Dendritic cell treated with granulocyte-macrophage colony-stimulating factor and Interleukin-4, amounts not matched to agents 40 ng/mL and 50 ng/mL, for 4 days (primary cell): ENCODE data around the gene SPEF1.
"Not testable (repeated sequence)": the region's sequence is repeated elsewhere in the genome, so short reads cannot be mapped to it uniquely, and the experiment has no call there.

Experiments used
- H3K27ac Mint-ChIP-seq: one replicate; pipeline ENCODE4 v1.8.0; 2022; ENCODE audit warnings: mild to moderate bottlenecking, mixed read lengths
- H3K27me3 Mint-ChIP-seq: one replicate; pipeline ENCODE4 v1.8.0; 2022; ENCODE audit warnings: mild to moderate bottlenecking, mixed read lengths
- H3K36me3 Mint-ChIP-seq: one replicate; pipeline ENCODE4 v1.8.0; 2022; ENCODE audit warnings: low read depth, mixed read lengths
- H3K4me1 Mint-ChIP-seq: one replicate; pipeline ENCODE4 v1.8.0; 2022; ENCODE audit warnings: low read depth, mixed read lengths
- H3K4me3 Mint-ChIP-seq: one replicate; pipeline ENCODE4 v1.8.0; 2022; ENCODE audit warnings: mild to moderate bottlenecking, moderate library complexity, mixed read lengths
- H3K9me3 Mint-ChIP-seq: one replicate; pipeline ENCODE4 v1.8.0; 2022; ENCODE audit warnings: mixed read lengths
- intact Hi-C: fragments of 100-400 bp; cut with micrococcal nuclease; formaldehyde crosslinking; loops from one replicate; pipeline ENCODE4 v1.15.0; 2022

Gene SPEF1

GRCh38 chr20:3800878-3801260 is 19.6 kb upstream of the SPEF1 start:
- Mint-ChIP-seq H3K27me3 (no peaks in the 10 kb centered on the region), H3K4me3 (no peak overlapping the region), H3K36me3 (peaks cover 96% of the 10 kb centered on the region), H3K9me3 (no peaks in the 10 kb centered on the region), H3K27ac (no peak overlapping the region), H3K4me1 (peaks cover 77% of the 10 kb centered on the region)
- intact Hi-C loops, result no loop called here

- no peak overlapping the region for H3K4me3 Mint-ChIP-seq
- H3K9me3 Mint-ChIP-seq, result no peaks in the 10 kb centered on the region
- H3K27me3 Mint-ChIP-seq, result no peaks in the 10 kb centered on the region
- intact Hi-C loops, result no loop called here
- H3K36me3 Mint-ChIP-seq, result peaks cover 95% of the 10 kb centered on the region
- H3K4me1 Mint-ChIP-seq, result peaks cover 77% of the 10 kb centered on the region
- H3K27ac Mint-ChIP-seq, result no peak overlapping the region
Measured at GRCh38 chr20:3800256-3800877, 19.1 kb upstream of the SPEF1 start.

GRCh38 chr20:3798908-3799248 is 17.6 kb upstream of the SPEF1 start:
- Mint-ChIP-seq H3K36me3 (peaks cover 80% of the 10 kb centered on the region), H3K9me3 (no peaks in the 10 kb centered on the region), H3K4me1 (peaks cover 75% of the 10 kb centered on the region), H3K27me3 (no peaks in the 10 kb centered on the region), H3K4me3 (no peak overlapping the region), H3K27ac (no peak overlapping the region)
- intact Hi-C loops, result no loop called here

- intact Hi-C loops, result no loop called here
- Mint-ChIP-seq H3K27me3 (no peaks in the 10 kb centered on the region), H3K27ac (peak overlapping the region; percentile 57), H3K4me1 (peaks cover 70% of the 10 kb centered on the region), H3K36me3 (peaks cover 75% of the 10 kb centered on the region), H3K9me3 (no peaks in the 10 kb centered on the region), H3K4me3 (no peak overlapping the region)
Measured at GRCh38 chr20:3798373-3798768, 17.1 kb upstream of the SPEF1 start.

GRCh38 chr20:3797592-3798372 is 16.5 kb upstream of the SPEF1 start:
- Mint-ChIP-seq H3K4me3 (peak overlapping the region; percentile 81), H3K27me3 (no peaks in the 10 kb centered on the region), H3K9me3 (no peaks in the 10 kb centered on the region), H3K27ac (peak overlapping the region; percentile 57), H3K36me3 (peaks cover 69% of the 10 kb centered on the region), H3K4me1 (peaks cover 64% of the 10 kb centered on the region)
- intact Hi-C loops, result loop anchor here (2.0 kb wide), 1 partner anchor 13 kb away; no protein-coding TSS in a partner anchor

GRCh38 chr20:3797226-3797545 is 15.9 kb upstream of the SPEF1 start:
- Mint-ChIP-seq H3K4me3 (peak overlapping the region; percentile 81), H3K4me1 (peaks cover 58% of the 10 kb centered on the region), H3K27me3 (no peaks in the 10 kb centered on the region), H3K27ac (peak overlapping the region; percentile 93), H3K36me3 (peaks cover 63% of the 10 kb centered on the region), H3K9me3 (no peaks in the 10 kb centered on the region)
- intact Hi-C loops, result loop anchor here (2.0 kb wide), 1 partner anchor 14 kb away; no protein-coding TSS in a partner anchor

GRCh38 chr20:3796477-3797225 is 15.4 kb upstream of the SPEF1 start:
- no peaks in the 10 kb centered on the region for H3K27me3 Mint-ChIP-seq
- H3K27ac Mint-ChIP-seq, result peak overlapping the region; percentile 93
- peak overlapping the region; percentile 81 for H3K4me3 Mint-ChIP-seq
- peaks cover 53% of the 10 kb centered on the region for H3K4me1 Mint-ChIP-seq
- peaks cover 58% of the 10 kb centered on the region for H3K36me3 Mint-ChIP-seq
- intact Hi-C loops, result loop anchor here (2.0 kb wide), 1 partner anchor 14 kb away; no protein-coding TSS in a partner anchor
- no peaks in the 10 kb centered on the region for H3K9me3 Mint-ChIP-seq

- Mint-ChIP-seq H3K27me3 (no peaks in the 10 kb centered on the region), H3K4me3 (peak within 1 kb of the TSS; percentile 81), H3K4me1 (peaks cover 46% of the 10 kb centered on the region), H3K27ac (peak within 1 kb of the TSS; percentile 93), H3K9me3 (no peaks in the 10 kb centered on the region), H3K36me3 (peaks cover 49% of the 10 kb centered on the region)
- intact Hi-C loops, result loop anchor here (2.0 kb wide), 2 partner anchors 15 to 25 kb away; partner anchors contain the start of gene AP5S1
Measured at GRCh38 chr20:3795511-3796468, 14.5 kb upstream of the SPEF1 start, which contains the start of gene CDC25B. TSS of gene CDC25B (plus strand) at chr20:3796310. CDS start at chr20:3796532, 222 bp downstream.

GRCh38 chr20:3794701-3795420 is 13.6 kb upstream of the SPEF1 start:
- Mint-ChIP-seq H3K4me3 (peak overlapping the region; percentile 81), H3K9me3 (no peaks in the 10 kb centered on the region), H3K36me3 (peaks cover 40% of the 10 kb centered on the region), H3K27ac (peak overlapping the region; percentile 93), H3K4me1 (peaks cover 46% of the 10 kb centered on the region), H3K27me3 (no peaks in the 10 kb centered on the region)
- intact Hi-C loops, result loop anchor here (2.0 kb wide), 1 partner anchor 26 kb away; the partner anchor contains the start of gene AP5S1

- H3K9me3 Mint-ChIP-seq, H3K27me3 Mint-ChIP-seq, H3K4me3 Mint-ChIP-seq: not testable (repeated sequence)
- Mint-ChIP-seq H3K27ac (peak overlapping the region; percentile 93), H3K4me1 (peaks cover 46% of the 10 kb centered on the region), H3K36me3 (peaks cover 33% of the 10 kb centered on the region)
- intact Hi-C loops, result loop anchor here (2.0 kb wide), 1 partner anchor 27 kb away; the partner anchor contains the start of gene AP5S1
Measured at GRCh38 chr20:3794168-3794567, 12.9 kb upstream of the SPEF1 start.

GRCh38 chr20:3789201-3789600 is 8.0 kb upstream of the SPEF1 start:
- H3K27me3 Mint-ChIP-seq, H3K4me3 Mint-ChIP-seq, H3K9me3 Mint-ChIP-seq, intact Hi-C loops: not testable (repeated sequence)
- H3K27ac Mint-ChIP-seq, result peak overlapping the region; percentile 18
- peaks cover 18% of the 10 kb centered on the region for H3K36me3 Mint-ChIP-seq
- peaks cover 25% of the 10 kb centered on the region for H3K4me1 Mint-ChIP-seq

- Mint-ChIP-seq H3K4me1 (peaks cover 29% of the 10 kb centered on the region), H3K4me3 (no peak overlapping the region), H3K27me3 (peaks cover 3% of the 10 kb centered on the region), H3K36me3 (peaks cover 23% of the 10 kb centered on the region), H3K27ac (peak overlapping the region; percentile 18), H3K9me3 (no peaks in the 10 kb centered on the region)
- intact Hi-C loops, result no loop called here
Measured at GRCh38 chr20:3788685-3789155, 7.5 kb upstream of the SPEF1 start.
